ENCODE measurements around the gene ATP9B.

- no peak for TF ChIP-seq CTCF (IDR thresholded peaks at IDR 0.05)
- TF ChIP-seq ZFX (IDR thresholded peaks at IDR 0.05; ENCODE audit: borderline replicate concordance): no peak
Measured at GRCh38 chr18:79164706-79165105, 95.5 kb downstream of the ATP9B start.
